ENCODE results near the gene ARHGAP15. TPM values are rescaled to one million over a fixed set of nuclear protein-coding genes. Genes with fewer than 3 reads are reported as not detected.

ARHGAP15 gene
- total RNA-seq, 2 donors from 2014 or later = 12.0 to 23.2 TPM

- intact Hi-C loops (cut with DNase I) = no loop called here
- no peak for DNase-seq (ENCODE audit: low spot score)
These were observed 482.1 kb downstream of the ARHGAP15 start for GRCh38 chr2:143611336-143611735.

DNA sequence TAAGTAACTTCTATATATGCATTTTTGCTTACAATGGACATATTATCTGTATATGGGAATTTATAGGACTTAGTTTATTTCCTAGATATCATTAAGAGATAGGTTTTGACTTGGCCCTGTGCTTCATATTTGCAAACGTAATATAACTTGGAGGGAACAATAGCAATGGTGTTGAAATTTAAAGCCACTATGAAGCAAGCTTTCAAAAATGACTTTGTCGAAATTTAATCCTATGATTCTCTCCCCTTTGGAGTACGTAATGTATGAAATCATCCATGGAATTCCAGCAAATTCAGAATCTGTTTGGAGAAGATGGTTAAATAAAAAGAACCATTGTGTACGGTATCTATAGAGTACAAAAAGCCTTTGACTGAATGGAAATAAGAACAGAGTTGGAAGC is 486.3 kb downstream of the ARHGAP15 start:
- intact Hi-C loops (cut with DNase I) = no loop called here
- no peak for DNase-seq (ENCODE audit: low spot score)

DNA sequence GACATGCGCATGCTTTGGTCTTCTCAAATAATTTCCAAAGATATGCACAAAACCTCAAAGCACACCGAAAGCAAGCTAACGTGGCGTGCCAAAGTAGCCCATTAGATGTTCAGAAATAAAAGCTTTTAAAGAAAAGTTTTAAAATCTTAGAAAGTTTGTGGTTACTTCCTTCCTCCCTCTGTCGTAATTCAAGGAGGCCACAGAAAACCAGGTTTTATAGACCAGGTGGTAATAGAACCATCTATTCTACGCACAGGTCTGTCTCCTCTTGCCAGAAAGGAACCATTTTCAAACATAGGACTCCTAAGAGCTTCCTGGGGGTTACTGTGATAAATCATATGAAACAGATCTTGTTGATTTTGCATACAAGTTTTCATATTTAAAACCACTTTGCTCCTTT is 487.2 kb downstream of the ARHGAP15 start:
- DNase-seq (ENCODE audit: low spot score) = no peak
- intact Hi-C loops (cut with DNase I) = no loop called here

DNA sequence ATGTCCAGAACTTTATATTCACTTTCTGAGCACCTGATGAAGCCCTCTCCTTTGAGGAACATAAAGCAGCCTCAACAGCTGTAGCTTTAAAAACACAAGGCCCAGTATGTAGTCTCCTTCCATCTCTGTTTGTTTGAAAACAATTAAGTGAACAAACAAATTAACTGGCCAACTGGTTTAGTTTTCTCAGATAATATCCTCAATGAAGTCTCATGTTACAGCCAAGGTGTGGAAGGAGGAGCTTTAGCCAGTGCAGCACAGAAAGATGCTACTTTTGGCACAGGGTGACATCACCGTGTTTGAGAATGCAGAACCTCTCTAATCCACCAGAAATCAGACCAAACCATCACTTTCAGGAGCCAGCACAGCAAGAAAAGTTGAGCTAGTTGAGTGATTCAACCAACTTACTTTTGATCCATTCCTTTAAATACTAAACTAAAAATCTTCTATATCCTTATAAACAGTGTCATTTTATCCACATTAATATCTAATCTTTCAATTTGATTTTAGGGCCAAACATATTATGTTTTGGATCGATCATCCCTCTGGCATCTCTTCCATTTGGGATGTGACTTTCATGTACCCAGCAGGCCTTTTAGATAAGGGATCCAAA is 488.7 kb downstream of the ARHGAP15 start:
- intact Hi-C loops (cut with DNase I) = no loop called here

DNA sequence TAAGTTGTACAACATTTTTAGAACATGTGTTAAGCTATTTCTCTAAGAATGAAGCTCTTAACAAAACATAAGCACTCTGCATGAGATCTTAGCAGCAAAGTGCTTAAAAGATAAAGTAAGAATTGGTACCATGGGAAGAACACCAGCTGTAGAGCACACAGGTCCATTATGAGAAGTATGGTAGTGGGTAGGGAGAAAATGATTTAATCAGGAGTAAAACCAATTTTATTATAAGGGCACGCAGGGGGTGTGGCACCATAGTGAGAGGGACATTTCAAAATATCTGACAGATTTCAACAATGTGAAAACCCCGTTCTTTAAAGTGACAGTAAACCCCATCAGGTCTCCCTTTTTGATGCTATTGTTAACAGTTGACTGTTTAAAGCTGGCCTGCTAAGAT is 492.9 kb downstream of the ARHGAP15 start:
- intact Hi-C loops (cut with DNase I) = no loop called here
- DNase-seq (ENCODE audit: low spot score) = no peak

More for the DNA sequence above, 488.7 kb downstream of the ARHGAP15 start:
- DNase-seq (ENCODE audit: low spot score) = no peak

- intact Hi-C loops (cut with DNase I) = no loop called here
- DNase-seq (ENCODE audit: low spot score) = no peak
These were observed 494.2 kb downstream of the ARHGAP15 start for GRCh38 chr2:143623231-143623908.

GRCh38 chr2:143623909-143624260 is 494.7 kb downstream of the ARHGAP15 start:
- intact Hi-C loops (cut with DNase I) = no loop called here
- DNase-seq (ENCODE audit: low spot score) = no peak

DNA sequence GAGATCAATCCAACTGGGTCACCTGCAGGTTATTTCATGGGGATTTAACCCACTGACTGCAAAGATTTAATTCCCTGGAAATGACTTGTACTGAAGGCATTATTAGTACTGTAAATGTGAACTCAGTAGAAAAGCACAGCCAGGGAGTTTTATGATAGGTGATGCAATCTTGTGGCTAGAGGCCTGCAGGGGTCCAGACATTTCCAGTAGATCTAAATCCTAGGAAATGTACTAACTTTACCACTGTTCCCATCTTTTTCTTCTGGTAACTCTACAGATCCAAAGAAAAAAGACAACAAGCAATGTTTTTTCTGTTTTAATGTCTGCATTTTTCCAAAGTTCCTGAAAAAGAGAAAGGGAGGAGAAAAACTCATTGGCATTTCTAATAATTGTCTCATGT is 500.1 kb downstream of the ARHGAP15 start:
- intact Hi-C loops (cut with DNase I) = no loop called here
- no peak for DNase-seq (ENCODE audit: low spot score)

- intact Hi-C loops (cut with DNase I) = no loop called here
- no peak for DNase-seq (ENCODE audit: low spot score)
These were observed 503.6 kb downstream of the ARHGAP15 start for GRCh38 chr2:143632751-143633374.

DNA sequence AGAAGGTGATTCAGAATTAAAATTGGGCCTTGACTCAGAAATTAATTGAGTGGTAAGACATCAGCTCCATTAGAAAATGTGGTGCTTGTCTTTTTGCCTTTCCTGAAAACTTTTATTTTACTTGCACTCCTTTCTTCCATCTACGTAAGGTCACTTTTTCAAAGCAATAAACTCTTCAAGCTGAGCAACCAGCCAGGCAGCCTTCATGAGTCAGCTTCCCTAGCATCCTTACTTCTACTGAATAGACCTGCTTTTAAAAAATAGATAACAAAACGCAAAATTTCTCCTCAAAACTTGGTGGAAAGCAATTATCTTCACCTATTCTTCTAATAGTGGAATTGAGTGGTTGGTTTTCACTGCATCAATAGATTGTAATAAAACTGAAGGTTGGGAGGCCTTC is 504.2 kb downstream of the ARHGAP15 start:
- DNase-seq (ENCODE audit: low spot score) = no peak
- intact Hi-C loops (cut with DNase I) = no loop called here

DNA sequence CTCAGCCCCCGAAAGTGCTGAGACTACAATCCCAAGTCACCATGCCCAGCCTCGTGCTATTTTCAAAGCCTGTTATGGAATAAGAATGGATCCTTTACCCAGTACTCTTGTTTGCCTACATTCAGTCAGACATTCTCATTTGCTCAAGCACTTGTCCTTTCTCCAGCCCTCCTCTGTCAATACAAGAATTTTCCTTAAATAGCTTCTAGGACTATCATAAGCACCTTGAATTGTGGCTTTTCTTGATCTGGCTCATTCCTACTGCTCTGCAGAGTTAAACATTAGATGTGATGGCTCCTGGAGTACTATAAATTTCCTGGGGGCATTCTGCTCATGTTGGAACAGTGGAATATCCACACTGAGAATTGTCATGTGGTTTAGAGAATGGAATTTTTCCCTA is 506.1 kb downstream of the ARHGAP15 start:
- DNase-seq (ENCODE audit: low spot score) = no peak
- intact Hi-C loops (cut with DNase I) = no loop called here

- no peak for DNase-seq (ENCODE audit: low spot score)
- intact Hi-C loops (cut with DNase I) = no loop called here
These were observed 506.7 kb downstream of the ARHGAP15 start for GRCh38 chr2:143635936-143636335.

- intact Hi-C loops (cut with DNase I) = no loop called here
- no peak for DNase-seq (ENCODE audit: low spot score)
These were observed 511.6 kb downstream of the ARHGAP15 start for GRCh38 chr2:143640826-143641225.

DNA sequence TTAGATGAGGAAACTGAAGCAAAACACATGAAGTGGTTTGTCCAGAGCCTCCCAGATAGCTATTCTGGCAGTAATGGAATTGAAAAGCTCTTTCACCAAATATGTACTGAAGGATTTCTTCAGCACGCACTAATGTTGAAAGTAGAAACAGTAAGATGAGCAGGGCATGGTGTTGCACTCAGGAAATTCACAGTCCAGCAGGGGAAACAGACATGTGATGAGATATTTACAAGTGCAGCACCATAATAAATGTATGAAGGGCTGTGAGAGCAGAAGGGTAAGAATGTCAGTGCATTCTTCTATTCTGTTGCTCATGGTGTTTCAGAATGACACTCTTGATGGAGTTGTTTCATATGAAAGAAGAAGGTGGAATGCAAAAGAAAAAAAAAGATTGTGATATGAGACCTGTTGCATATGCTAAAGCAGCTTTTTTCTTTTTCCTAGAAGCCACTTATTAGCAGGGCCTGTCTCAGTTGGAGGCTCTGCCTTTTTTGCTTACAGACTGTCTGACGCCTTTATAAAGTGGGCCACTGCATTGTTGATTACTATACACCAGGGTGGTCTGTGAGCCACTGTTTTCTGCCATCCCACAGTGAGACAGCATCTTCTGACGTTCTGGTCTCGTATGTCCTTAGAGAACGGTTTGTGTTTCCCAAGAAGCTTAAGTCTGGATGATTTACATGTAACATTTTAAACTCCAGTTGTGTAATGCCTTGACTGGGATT is 516.9 kb downstream of the ARHGAP15 start:
- DNase-seq (ENCODE audit: low spot score) = no peak
- intact Hi-C loops (cut with DNase I) = no loop called here

DNA sequence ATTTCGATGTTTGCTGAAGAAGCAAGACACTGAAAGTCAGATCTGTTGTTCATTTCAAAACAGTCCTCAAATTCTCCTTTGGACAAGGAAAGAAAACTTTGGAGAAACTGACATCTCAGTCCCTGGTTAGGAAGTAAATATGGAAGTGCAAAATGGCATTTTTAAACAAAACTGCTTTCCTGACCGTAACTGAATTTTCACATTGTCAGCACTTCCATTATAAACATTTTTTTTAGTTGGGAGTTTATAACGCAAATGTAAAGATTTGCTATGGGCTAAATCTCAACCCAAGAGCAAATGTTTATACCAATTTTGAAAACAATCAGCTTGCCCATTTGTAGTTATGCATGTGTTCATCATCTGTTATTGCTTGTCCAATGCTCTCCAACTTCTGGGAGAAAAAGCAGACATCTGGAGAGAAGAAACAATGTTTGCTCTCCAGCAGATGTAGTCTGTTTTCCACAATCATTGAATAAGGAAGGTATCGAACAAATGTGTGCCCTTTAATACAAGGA is 520.1 kb downstream of the ARHGAP15 start:
- no peak for DNase-seq (ENCODE audit: low spot score)
- intact Hi-C loops (cut with DNase I) = no loop called here

- DNase-seq (ENCODE audit: low spot score) = no peak
- intact Hi-C loops (cut with DNase I) = no loop called here
These were observed 523.5 kb downstream of the ARHGAP15 start for GRCh38 chr2:143652692-143653091.

GRCh38 chr2:143668234-143668633 is 539.0 kb downstream of the ARHGAP15 start:
- intact Hi-C loops (cut with DNase I) = loop anchor here in 1 of 2 donors (5.0 kb wide), 2 partner anchors 109 to 299 kb away; no protein-coding TSS in a partner anchor
- DNase-seq (ENCODE audit: low spot score) = no peak

DNA sequence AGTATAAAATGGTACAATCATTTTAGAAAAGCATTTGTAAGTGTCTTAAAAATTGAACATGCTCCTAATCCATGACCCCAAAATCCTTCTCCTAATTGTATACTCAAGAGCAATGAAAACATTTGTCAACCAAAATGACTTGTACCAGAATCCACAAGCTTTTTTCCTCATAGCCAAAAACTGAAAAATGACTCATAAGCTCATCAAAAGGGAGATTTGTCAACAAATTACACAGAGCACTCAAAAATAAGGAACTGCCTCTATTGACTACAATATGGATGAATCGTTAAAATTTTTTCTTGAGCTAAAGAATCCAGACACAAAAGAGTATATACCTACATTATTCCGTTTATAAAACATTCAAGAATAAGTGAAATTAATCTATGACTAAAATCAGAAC is 544.8 kb downstream of the ARHGAP15 start:
- DNase-seq (ENCODE audit: low spot score) = no peak
- intact Hi-C loops (cut with DNase I) = no loop called here

DNA sequence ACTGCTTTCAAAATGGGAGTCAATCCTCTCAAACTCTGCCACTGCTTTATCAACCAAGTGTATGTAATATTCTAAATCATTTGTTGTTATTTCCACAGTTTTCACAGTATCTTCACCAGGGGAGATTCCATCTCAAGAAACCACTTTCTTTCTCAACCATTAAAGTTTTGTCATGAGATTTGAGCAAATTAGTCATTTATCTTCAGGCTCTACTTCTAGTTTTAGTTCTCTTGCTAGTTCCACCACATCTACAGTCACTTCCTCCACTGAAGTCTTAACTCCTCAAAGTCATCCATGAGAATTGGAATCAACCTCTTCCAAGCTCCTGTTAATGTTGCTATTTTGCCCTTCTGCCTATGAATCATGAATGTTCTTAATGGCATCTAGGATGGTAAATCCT is 545.8 kb downstream of the ARHGAP15 start:
- no peak for DNase-seq (ENCODE audit: low spot score)
- intact Hi-C loops (cut with DNase I) = no loop called here

- intact Hi-C loops (cut with DNase I) = no loop called here
- no peak for DNase-seq (ENCODE audit: low spot score)
These were observed 550.4 kb downstream of the ARHGAP15 start for GRCh38 chr2:143679617-143680016.

Data from posterior vena cava (tissue), 2 donors.